HepG2 (cell line): ENCODE data around the gene PELI1. TPM values are rescaled to one million over a fixed set of nuclear protein-coding genes. Genes with fewer than 3 reads are reported as not detected.
A peak's percentile ranks its signal among the peaks of the same experiment; 100 is the strongest.

Source experiments
- HNF1A ChIP-seq, 2 experiments: sonication (generic) in 1 of 2; formaldehyde crosslinking in 1 of 2; IDR thresholded peaks; 2 replicates each; pipeline versions ENCODE4 v1.4.0 to v1.6.1; 2016 to 2020; ENCODE audit warnings: borderline replicate concordance in 1 of 2, low read depth in 1 of 2, mild to moderate bottlenecking in 1 of 2, missing genetic modification reagents in 1 of 2
- HNF1B ChIP-seq: sonication (generic); formaldehyde crosslinking; IDR thresholded peaks from 2 replicates; pipeline ENCODE4 v1.5.1; 2020; ENCODE audit warnings: mild to moderate bottlenecking, moderate library complexity, missing genetic modification reagents
- HOXA9 ChIP-seq: sonication (generic); formaldehyde crosslinking; IDR thresholded peaks from 2 replicates; pipeline ENCODE4 v1.8.1; 2022; ENCODE audit warnings: missing genetic modification reagents, mild to moderate bottlenecking, moderate library complexity, borderline replicate concordance
- NFIB ChIP-seq: sonication (generic); formaldehyde crosslinking; IDR thresholded peaks from 2 replicates; pipeline ENCODE4 v1.9.0; 2021; ENCODE audit warnings: missing genetic modification reagents, mild to moderate bottlenecking, borderline replicate concordance
- RBAK ChIP-seq: sonication (generic); formaldehyde crosslinking; IDR thresholded peaks from 2 replicates; pipeline ENCODE4 v1.5.1; 2020; ENCODE audit warnings: mild to moderate bottlenecking, missing genetic modification reagents
- TGIF2 ChIP-seq: IDR thresholded peaks from 2 replicates; pipeline ENCODE4 v1.6.1; 2016; ENCODE audit warnings: control low read depth, missing compliant biosample characterization
- U2AF1 ChIP-seq: fragments of 200-400 bp; formaldehyde crosslinking; optimal IDR thresholded peaks from 2 replicates; pipeline ENCODE3; 2017; ENCODE audit warnings: mild to moderate bottlenecking, low read depth, low read length
- ZBTB20 ChIP-seq: sonication (generic); formaldehyde crosslinking; IDR thresholded peaks from 2 replicates; pipeline ENCODE4 v1.8.1; 2023; ENCODE audit warnings: missing genetic modification reagents, low read depth, mild to moderate bottlenecking, borderline replicate concordance
- ZNF224 ChIP-seq: sonication (generic); formaldehyde crosslinking; IDR thresholded peaks from 2 replicates; pipeline ENCODE4 v1.5.0; 2020; ENCODE audit warnings: mild to moderate bottlenecking, missing genetic modification reagents
- ZNF274 ChIP-seq: sonication (generic); formaldehyde crosslinking; IDR thresholded peaks from 2 replicates; pipeline ENCODE4 v1.5.1; 2020; ENCODE audit warnings: mild to moderate bottlenecking, missing genetic modification reagents
- ZNF280B ChIP-seq: sonication (generic); formaldehyde crosslinking; IDR thresholded peaks from 2 replicates; pipeline ENCODE4 v1.5.0; 2020; ENCODE audit warnings: missing genetic modification reagents, mild to moderate bottlenecking, borderline replicate concordance
- ZNF382 ChIP-seq: sonication (generic); formaldehyde crosslinking; IDR thresholded peaks from 2 replicates; pipeline ENCODE4 v1.5.0; 2020; ENCODE audit warnings: missing genetic modification reagents, mild to moderate bottlenecking, borderline replicate concordance
- ZNF598 ChIP-seq: sonication (generic); formaldehyde crosslinking; IDR thresholded peaks from 2 replicates; pipeline ENCODE4 v1.5.1; 2020; ENCODE audit warnings: mild to moderate bottlenecking, missing genetic modification reagents, borderline replicate concordance
- ZNF674 ChIP-seq: sonication (generic); formaldehyde crosslinking; IDR thresholded peaks from 2 replicates; pipeline ENCODE4 v1.5.0; 2020; ENCODE audit warnings: low read depth, mild to moderate bottlenecking, missing genetic modification reagents
- ZNF713 ChIP-seq: sonication (generic); formaldehyde crosslinking; IDR thresholded peaks from 2 replicates; pipeline ENCODE4 v1.4.0; 2020; ENCODE audit warnings: mild to moderate bottlenecking, missing genetic modification reagents
- polyA plus RNA-seq, 8 experiments: library from polyadenylated mRNA; depleted of rRNA in 3 of 8; stranded (reverse) in 7 of 8; unstranded in 1 of 8; fragments of >200 nt; fragmentation: Illumina TruSeq in 4 of 8; extraction: Trizol in 4 of 8; gene quantifications; 2 replicates each; pipeline versions ENCODE4 v1.2.1 to v1.2.3, GENCODE V29; 2011 to 2016; ENCODE audit warnings: low read depth in 4 of 8, missing spikeins in 1 of 8, mixed read lengths in 1 of 8; ENCODE audit not compliant: insufficient read depth in 1 of 8
- total RNA-seq, 5 experiments: library from RNA; depleted of rRNA; stranded (reverse); fragments of >200 nt; fragmentation: Illumina TruSeq; extraction: Trizol; gene quantifications; 2 replicates each; pipeline ENCODE4 v1.2.3, GENCODE V29; 2016; ENCODE audit warnings: low read depth in 1 of 5
- TF ChIP-seq, protein P1 (sequence below): sonication (generic); formaldehyde crosslinking; IDR thresholded peaks from 2 replicates; pipeline ENCODE4 v1.5.0; 2020; ENCODE audit warnings: mild to moderate bottlenecking, missing genetic modification reagents
- TF ChIP-seq, protein P2 (sequence below): IDR thresholded peaks from 2 replicates; pipeline ENCODE4 v1.6.1; 2018; ENCODE audit warnings: missing genetic modification reagents, mild to moderate bottlenecking, missing compliant biosample characterization

Gene PELI1
- total and polyA plus RNA-seq, 2 of the 13 experiments (the other 11 are each of a cell fraction or from before 2014, with no cell fraction given) = 12.5 to 16.2 TPM

- TF ChIP-seq HNF1A (IDR thresholded peaks at IDR 0.05; ENCODE audit: low read depth) (no peak), HNF1A (CRISPR knock-in tag; IDR thresholded peaks at IDR 0.05; ENCODE audit: borderline replicate concordance) (no peak), ZNF280B (CRISPR knock-in tag) (no peak), HOXA9 (CRISPR knock-in tag) (no peak), HNF1B (CRISPR knock-in tag) (peak; percentile 59), ZBTB20 (CRISPR knock-in tag) (no peak), ZNF674 (CRISPR knock-in tag) (no peak), U2AF1 (no peak), NFIB (CRISPR knock-in tag) (no peak), ZNF224 (CRISPR knock-in tag) (0 out of 2 replicates have a peak, but pooled peaks have one; percentile 52), ZNF382 (CRISPR knock-in tag) (no peak), ZNF713 (CRISPR knock-in tag) (0 out of 2 replicates have a peak, but pooled peaks have one; percentile 28), TGIF2 (CRISPR knock-in tag) (no peak), RBAK (CRISPR knock-in tag) (no peak), ZNF274 (no peak), ZNF598 (CRISPR knock-in tag) (no peak)
- TF ChIP-seq, protein P1, sequence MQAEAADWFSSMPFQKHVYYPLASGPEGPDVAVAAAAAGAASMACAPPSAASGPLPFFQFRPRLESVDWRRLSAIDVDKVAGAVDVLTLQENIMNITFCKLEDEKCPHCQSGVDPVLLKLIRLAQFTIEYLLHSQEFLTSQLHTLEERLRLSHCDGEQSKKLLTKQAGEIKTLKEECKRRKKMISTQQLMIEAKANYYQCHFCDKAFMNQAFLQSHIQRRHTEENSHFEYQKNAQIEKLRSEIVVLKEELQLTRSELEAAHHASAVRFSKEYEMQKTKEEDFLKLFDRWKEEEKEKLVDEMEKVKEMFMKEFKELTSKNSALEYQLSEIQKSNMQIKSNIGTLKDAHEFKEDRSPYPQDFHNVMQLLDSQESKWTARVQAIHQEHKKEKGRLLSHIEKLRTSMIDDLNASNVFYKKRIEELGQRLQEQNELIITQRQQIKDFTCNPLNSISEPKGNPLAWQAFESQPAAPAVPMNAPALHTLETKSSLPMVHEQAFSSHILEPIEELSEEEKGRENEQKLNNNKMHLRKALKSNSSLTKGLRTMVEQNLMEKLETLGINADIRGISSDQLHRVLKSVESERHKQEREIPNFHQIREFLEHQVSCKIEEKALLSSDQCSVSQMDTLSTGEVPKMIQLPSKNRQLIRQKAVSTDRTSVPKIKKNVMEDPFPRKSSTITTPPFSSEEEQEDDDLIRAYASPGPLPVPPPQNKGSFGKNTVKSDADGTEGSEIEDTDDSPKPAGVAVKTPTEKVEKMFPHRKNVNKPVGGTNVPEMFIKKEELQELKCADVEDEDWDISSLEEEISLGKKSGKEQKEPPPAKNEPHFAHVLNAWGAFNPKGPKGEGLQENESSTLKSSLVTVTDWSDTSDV (CRISPR knock-in tag) = no peak
- TF ChIP-seq, protein P2, sequence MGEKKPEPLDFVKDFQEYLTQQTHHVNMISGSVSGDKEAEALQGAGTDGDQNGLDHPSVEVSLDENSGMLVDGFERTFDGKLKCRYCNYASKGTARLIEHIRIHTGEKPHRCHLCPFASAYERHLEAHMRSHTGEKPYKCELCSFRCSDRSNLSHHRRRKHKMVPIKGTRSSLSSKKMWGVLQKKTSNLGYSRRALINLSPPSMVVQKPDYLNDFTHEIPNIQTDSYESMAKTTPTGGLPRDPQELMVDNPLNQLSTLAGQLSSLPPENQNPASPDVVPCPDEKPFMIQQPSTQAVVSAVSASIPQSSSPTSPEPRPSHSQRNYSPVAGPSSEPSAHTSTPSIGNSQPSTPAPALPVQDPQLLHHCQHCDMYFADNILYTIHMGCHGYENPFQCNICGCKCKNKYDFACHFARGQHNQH (CRISPR knock-in tag) = no peak
Observed at GRCh38 chr2:64049633-64050220, 94.5 kb downstream of the PELI1 start (continued).
